IPS DF 19.7 (cell line): ENCODE results near the gene MTHFD2.
"Not testable (repeated sequence)": the region's sequence is repeated elsewhere in the genome, so short reads cannot be mapped to it uniquely, and the experiment has no call there.

Experiments used
- DNase-seq: peaks from one replicate; pipeline ENCODE4 v3.0.0-alpha.2; 2013; ENCODE audit warnings: low read depth, low spot score

Gene MTHFD2

DNA sequence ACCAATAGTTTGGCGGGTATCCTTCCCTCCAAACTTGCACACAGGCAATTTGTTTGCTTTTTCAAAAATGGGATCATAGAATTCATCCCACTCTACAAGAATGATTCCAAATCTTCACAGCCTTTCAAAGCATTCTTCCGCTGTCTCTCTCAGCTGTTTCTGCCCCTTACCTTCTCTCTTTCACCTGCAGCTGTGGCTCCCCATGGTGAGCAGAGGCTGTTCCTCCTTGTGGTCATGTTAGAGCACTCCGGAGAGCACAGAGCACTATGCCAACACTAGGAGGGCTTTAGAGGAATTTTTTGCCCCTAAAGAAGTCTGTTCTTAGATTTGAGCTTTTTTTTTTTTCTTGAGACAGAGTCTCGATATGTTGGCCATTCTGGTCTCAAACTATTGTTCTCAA is 30.4 kb downstream of the MTHFD2 start:
- peak; percentile 25 for DNase-seq

DNA sequence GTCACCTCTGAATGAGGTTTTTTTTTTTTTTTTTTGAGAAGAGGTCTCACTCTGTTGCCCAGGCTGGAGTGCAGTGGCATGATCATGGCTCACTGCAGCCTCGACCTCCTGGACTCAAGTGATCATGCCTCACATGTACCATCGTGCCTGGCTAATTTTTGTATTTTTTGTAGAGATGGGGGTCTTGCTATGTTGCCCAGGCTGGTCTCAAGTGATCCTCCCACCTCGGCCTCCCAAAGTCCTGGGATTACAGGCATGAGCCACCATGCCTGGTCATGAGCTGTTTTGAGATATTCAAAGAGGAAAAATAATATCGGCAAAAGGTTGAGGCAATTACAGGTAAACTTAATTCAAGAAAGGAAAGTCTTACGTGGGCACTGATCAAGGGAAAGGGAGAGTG is 31.4 kb downstream of the MTHFD2 start:
- DNase-seq: not testable (repeated sequence)

DNA sequence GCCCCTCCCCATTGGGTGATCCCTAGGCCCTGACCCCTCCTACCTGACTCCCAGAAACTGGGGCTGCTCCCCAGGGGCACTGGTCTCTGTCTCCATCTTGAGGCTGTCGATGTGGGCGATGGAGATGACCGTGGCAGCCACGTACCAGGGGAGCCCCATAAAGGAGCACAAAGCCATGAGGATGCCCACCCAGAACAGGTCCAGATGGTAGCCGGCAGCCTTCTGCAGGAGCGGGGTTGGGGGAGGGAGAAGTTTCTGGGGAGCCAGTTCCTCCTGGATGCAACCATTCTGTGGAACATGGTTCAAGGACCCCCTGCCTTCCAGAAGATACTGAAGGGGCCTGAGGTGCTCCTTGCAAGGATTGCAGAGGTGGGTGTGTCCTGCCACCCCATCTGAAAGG is 34.0 kb downstream of the MTHFD2 start:
- no peak for DNase-seq

DNA sequence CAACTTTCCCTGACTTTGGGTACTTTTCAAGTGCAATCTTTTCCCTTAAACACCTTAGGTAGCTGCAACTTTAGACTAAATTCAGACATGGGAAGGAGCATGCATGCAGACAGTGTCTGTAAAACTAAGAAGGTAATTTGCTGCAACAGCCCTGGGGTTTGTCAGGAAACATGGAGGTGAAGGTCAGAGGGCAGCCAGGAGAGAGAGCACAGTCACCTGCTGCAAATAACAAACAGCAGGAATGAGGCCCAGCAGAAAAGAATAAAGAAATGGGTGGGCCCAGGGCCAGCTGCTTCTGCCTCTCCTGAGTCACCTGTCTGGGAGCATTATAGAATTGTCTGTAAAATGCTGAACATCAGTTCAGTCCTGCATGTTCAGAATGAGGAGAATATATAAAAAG is 35.2 kb downstream of the MTHFD2 start:
- no peak for DNase-seq

DNA sequence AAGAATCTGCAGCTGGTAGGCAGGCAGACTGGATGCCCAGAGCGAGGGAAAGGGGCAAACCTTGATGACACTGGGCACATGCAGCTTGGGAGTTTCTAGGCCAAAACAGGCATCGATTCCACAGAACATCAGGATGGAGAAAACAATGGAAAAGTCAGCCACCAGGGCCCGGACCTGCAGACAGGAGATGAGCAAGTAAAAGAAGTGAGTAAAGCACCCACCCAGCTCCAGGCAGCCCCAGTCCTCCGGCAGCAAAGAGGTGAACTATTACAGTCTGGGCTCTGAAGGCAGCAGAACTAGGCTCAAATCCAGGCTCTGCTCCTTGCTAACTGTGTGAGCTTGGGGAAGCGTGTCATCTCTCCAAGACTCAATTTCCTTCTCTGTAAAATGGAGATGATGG is 36.6 kb downstream of the MTHFD2 start:
- no peak for DNase-seq

DNA sequence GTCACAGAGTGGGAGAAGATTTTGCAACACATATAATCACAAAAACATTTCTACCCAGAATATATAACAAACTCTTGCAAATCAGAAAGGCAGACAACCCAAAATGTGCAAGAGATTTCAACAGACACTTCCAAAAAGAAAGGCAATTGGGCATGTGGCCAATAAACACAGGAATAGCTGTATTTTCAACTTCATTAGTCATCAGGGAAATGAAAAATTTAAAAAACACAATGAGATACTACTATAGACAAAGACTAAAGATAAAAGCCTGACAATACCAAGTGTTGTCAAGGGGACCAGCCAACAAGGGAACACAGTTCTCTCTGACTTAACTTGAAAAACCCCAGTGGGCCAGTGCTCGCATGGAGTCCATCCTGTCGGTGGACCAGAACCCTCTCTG is 40.5 kb downstream of the MTHFD2 start:
- no peak for DNase-seq

DNA sequence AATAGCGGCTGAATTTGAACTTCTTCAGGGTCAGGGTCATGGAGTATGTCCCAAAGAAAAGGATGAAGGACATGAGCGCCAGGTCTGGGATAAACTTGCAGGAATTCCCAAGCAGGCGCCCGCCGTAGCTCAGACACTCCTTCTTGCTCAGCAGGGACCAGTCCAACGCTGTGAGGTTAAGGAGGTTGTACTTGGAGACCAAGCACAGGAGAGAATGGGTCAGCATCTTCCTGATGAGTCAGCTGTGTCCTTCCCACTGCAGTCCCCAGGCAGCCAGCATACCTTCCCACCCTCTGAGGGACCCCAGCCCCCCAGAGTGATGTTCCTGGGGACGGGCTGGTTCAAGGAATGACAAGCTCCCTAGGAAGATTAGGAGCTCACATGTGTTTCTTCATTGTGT is 40.9 kb downstream of the MTHFD2 start:
- DNase-seq: no peak

DNA sequence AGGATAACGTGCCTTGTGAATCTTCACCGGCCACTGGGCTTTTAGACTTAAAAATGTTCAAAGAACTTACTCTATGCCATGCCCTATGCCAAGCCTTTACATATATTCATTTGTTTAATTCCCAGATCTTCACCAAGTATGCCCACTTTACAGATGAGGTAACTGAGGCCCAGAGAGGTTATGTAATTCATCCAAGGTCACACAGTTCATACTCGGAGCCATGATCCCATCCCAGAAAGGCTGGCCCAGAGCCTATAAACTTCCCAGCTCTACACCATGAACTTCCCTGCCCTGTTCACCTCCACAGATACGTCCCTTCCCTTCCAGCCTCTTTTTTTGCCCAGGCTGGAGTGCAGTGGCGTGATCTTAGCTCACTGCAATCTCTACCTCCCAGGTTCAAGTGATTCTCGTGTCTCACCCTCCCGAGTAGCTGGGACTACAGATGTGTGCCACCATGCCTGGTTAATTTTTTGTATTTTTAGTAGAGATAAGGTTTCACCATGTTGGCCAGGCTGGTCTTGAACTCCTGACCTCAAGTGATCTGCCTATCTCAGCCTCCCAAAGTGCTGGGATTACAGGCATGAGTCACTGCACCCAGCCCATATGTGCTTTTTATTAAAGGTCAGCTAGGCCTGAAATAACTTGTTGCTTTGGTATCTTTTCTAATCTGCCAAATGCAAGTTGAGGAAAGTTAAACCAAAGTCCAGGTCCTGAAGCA is 44.1 kb downstream of the MTHFD2 start:
- no peak for DNase-seq

DNA sequence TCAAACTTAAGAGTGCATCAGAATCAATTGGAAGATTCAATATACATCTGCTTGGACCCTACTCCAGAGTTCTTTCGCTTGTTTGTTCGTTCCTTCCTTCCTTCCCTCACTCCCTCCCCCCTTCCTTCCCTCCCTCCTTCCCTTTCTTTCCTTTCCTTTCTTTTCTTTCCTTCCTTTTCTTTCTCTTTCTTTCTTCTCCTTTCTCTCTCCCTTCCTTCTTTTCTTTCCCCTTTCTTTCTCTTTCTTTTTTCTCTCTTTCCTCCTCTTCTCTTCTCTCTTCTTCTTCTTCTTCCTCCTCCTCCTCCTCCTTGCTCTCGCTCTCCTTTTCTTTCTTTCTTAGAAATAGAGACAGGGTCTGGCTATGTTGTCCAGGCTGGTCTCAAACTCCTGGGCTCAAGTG is 45.9 kb downstream of the MTHFD2 start:
- no peak for DNase-seq

DNA sequence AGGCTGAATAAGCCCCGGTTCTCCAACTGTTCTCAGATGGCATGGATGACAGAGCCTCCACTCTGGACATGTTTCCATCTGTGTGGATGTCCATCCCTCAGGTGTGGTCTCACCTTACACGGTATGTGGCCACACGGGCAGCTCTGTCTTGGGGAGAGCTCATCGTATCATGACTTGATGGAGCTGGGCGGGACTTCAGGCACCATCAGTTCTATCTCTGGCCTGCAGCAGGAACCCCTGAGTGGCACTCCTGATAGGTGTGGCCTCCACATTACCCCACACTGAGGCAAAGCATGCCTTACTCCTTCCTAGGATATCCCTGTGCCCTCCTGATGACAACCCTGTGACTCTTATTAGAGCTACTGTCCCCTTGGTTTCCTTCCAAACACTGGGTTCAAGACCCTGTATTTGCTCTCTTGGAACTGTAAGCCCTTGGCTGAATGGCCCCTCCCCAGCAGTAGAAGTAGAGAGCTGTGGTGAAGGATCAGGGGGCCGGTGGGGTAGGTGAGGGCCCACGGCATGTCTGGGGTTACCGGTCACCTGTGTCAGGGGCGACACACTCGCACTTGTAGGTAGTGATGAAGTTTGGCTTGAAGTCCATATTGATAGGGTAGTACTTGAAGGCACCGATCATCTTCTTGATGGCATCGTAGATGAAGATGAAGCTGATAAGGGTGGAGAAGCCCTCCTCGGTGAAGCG is 48.2 kb downstream of the MTHFD2 start:
- DNase-seq: no peak

DNA sequence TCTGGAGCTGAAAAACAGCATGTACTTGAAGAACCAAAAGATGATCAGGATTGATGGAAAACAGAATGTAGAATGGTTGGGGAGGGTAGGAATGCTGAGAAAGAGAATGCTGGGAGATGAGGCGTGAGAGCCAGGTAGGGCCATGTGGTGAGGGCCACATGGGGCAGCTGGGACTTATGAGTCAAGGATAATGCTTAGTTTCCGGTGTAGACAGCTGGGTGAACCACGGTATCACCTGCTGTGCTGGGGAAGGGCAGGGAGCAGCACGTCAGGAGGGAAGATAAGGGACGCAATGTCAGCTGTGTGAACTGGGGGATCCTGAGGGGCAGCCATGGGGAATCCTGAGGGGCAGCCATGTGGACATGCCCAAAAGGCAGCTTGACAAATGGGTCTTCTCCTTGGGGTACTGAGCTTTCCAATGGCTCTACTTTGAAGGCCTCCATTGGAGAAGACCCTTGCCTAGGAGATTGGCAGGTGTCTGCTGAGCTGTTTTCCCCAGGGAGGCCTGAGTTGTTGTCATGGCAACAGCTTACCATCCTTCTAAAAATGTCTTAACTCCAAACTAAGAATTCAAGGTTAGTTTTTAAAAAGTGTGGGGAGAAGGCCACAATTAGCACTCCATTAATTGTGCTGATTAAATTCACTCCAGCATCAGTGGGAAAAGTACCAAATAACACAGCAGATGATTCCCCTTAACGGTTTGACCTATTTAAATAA is 51.1 kb downstream of the MTHFD2 start:
- DNase-seq: no peak

DNA sequence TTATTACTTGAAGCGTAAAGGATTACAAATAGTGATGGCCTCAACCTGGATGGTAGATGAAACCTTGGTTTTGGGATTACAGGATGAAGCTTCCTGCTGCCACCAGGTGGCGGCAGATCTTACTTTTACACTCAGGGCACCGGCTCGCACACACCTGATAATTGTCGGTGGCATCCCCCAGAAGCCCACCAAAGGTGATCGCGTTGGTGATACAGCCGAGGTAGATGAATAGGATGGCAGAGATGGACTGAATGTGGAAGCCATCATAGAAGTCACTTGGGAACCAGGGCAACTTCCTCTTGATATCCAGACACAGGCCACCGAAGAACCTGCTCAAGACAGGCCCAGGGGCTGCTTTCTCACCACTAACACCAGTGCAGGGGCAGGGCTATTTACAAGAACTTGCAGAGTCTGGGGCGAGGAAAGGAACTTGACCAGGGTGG is 51.8 kb downstream of the MTHFD2 start:
- DNase-seq: no peak

DNA sequence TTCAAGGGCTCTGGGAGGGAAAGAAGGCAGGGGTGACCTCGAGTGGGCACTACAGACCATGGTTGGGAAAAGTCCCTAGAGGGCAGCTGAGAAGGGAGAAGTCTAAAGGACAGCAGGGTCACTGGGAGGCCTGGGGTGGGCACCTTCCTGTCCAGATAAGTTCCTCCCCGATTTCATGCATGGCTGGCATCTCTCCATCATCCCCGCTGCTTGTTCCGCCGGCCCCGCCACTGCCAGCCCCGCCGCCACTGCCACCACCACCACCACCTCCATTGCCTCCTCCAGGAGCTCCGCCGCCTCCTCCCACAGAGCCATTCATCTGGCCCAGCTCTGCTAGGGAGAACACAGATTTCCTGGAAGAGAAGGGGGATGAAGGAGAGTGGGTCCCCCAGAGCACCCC is 53.6 kb downstream of the MTHFD2 start:
- no peak for DNase-seq

DNA sequence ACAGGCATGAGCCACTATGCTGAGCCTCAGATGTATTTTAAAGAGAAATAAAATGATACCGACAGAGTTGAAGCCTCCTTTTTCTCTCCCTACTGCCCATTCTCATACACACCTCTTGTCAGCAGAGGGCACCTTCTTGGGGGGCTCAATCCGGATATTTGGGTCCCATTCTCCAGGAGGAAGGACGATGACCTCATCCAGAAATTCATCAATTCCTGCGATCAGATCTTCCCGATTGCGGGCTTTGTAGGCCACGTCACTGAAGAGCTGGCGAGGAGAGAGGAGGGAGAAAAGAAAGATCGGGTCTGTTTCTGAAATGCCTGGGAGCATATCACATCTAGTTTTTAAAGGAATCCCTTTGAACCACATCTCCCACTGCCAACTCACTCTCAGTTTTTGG is 54.4 kb downstream of the MTHFD2 start:
- no peak for DNase-seq

DNA sequence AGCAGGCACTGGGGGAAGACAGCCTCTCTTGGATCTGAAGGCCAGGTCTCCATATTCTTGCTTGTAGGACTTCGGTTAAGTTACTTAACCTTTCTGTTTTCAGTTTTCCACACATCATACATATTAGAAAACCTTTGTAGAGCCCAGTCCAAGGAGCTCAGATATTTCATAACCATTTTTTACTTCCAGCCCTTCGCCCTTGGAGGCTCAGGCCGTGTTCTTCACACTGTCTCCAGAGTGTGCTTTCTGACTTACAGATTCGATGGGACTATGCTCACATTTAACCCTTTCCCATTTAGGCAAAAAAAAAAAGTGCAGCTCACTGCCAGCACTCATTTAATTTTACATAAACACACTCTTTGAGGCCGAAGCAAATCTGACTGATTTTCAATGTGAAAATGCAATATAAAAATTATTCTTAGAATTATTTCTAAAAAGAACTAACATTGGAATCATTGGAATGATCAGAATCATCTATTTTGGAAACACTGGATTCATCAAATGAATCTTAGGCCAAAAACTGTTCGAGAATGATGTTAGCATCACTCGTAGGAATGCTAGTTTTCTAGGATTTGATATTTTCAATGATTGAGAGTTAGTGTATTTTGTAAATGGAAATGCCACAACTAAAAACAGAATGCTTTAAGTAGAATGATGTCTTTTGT is 55.0 kb downstream of the MTHFD2 start:
- DNase-seq: no peak

DNA sequence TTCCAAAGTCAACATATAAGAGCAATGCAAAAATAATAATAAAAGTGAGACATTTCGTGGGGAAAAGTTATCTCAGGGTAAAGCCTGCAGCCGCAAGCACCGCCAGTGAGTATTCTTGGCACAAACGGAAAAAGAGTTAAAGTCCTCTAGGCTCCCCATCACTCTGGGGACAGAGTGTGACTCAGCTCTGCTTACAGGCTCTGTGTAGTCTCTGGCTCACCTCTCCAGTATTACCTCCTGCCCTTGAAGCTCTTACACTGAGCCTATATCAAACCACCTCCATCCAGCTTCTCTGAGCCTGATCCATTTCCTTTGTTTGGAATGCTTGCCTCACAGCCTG is 55.5 kb downstream of the MTHFD2 start:
- DNase-seq: no peak

DNA sequence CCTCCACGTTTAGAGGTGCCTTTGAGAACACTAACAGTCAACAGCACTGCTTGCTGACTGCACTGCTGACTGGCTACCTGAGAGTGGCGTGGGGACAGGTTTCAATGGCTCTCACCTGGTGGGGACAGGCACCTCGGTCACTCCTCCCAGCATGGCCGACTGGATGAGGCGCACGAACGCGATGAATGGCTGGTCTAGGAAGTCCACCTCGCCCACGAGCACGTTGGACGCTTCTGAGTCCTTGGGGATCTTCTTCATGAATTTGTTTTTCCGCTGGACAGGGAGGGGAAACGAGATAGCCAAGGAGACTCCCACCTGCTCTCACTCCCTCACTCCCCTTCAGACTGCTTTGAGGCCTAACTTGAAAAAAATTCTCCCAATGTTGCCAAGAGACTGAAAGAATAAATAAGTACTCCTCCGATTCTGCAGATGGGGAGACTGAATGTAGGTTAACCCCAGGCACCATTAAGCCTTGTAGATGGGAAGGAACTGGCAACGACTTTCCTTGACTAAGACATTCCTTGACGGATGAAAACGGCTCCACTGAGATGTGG is 57.3 kb downstream of the MTHFD2 start:
- no peak for DNase-seq

DNA sequence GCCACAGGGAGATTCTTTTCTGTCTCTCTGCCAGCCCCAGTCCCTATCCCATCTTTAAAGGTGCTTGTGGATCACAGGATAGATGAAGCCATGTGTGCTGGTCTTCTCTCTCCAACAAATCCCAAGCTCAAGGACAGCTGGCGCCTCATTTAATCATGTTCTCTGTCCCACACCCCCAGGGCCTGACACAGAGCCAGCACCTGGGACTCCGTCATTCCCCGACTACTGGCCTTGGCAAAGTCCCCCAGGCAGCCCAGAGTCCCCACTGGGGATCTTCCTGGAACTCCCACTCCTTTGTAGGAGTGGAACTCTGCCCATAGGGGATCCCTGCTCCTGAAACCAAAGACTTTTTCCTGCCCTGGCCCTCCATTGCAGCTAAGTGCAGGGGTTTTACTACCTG is 60.8 kb downstream of the MTHFD2 start:
- no peak for DNase-seq

DNA sequence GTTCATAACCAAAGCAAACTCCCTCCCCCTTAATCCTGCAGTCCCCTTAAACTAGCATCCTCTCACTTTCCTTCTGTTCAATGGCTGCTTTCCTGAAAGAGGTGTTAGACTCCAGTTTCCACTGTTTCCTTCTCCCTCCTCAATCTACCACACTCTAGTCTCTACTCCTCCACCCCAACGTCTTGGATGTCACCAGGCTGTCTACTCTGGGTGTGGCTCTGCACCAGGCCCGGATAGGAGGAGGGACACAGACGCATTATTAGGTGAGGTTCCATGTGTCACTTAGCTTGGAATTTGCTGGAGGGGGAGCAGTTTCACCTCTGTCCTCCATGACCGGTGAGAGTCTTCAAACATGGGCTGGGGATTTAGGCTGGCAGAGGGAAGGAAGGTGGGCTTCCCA is 61.3 kb downstream of the MTHFD2 start:
- no peak for DNase-seq

DNA sequence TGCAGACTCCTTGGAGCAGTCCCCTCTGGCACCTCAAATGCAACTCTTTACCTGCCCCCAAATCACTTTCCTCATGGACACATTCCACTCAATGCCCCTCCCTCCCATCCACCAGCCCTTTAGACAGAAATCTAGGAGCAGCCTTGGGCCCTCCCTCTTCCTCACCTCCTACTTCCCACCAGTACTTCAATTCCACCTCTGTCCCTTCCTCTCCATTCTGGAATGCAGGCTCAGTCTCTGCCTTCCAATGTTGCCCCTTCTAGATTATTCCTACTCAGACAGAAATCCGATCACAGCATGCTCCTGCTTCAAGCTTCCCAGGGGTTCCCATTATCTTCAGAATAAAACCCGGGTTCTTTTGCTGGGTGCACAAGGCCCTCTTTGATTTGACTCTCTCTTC is 62.1 kb downstream of the MTHFD2 start:
- DNase-seq: no peak

DNA sequence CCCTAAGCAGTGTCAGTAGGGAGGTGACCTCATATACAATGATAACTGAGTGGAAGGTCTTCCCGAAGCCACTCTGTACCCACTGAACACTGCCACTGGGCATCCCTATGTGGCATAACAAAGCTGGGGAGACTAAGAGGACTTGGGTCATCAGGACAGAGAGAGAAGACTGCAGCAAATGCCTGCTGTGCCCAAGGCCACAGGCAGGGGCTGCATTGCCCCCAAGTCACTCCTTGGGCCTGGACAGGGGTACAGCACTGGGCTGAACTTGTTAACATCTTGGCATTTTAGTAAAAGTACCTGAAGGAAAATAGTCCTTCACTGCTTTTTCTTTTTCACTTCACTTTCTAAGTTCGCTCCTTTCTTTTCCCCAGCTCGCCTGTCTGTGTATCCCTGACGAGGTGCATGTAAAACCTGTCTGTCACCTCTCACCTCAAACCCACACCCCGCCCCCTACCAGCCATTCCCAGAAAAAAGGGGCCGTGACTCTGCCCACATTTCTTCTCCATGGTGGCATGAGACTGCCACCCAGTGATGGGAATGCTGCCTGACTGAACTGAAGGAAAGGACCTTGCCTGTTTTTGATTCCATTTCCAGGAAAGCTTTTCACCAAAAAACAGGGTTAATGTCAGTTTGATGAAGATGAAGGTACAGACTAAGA is 62.9 kb downstream of the MTHFD2 start:
- DNase-seq: peak; percentile 40

DNA sequence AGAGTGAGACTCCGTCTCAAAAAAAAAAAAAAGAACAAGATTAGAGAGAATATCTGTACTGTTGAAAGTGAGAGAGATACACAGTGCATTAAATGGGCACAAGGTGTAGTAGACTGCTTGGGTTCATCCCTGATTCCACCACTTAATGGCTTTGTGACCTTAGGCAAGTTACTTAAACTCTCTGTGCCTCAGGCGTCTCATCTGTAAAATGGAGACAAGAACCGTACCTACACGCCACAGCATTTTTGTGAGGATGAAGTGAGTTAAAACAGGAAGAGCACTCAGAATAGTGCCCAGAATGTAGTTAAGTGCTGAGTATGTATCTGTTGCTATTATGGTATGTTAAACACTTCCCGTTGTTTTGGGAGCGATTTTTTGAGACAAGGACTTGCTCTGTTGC is 64.3 kb downstream of the MTHFD2 start:
- no peak for DNase-seq
